Medulla oblongata (tissue), 1 donor: ENCODE results near the gene POMT2.

ENCODE experiments used
- DNase-seq: peaks from one replicate; pipeline ENCODE4 v3.0.0-alpha.2; 2015; ENCODE audit errors: extremely low spot score

Gene POMT2

DNA sequence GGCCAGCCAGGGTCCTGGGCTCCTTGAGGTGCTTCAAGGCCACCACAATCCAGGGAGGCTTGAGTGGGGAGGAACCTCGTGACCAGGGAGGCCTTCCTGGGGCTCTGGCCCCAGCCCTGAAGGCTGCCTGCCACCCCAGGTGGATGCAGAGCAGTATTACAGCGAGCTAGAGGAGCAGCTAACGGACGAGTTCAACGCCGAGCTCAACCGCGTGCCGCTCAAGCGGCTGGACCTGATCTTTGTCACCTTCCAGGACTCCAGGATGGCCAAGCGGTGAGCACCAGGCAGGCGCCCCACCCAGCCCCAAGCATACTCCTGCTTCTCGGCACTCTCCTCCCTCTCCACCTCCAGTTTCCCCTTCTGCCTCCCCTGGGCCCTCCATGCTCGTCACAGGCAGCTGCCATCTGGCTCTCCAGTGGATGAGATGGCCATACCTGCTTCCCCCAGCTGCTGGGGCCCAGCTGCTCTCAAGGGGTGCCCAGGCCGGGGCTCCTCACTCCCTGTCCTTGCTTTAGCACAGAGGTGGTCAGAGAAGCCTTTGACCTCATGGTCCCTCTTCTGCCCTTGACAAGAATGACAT, 80.3 kb downstream of the POMT2 start:
- no peak for DNase-seq

DNA sequence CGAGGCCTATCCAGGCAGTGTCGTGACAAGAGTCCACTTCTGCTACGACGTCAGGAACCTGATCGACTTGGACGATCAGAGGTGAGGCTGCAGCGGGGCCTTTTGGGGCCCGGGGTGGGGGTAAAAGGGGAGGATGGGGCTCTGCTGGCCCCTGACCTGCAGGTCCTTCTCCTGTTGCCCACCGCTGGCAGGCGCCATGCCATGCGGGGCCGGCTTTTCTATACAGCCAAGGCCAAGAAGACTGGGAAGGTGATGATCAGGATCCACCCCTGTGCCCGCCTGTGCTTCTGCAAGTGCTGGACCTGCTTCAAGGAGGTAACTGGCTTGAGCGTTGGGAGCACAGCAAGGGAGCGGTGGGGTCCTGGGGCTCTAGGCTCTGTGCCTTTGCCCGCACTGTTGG, 81.3 kb downstream of the POMT2 start:
- DNase-seq: no peak

GRCh38 chr14:77238996-77239395, 81.7 kb downstream of the POMT2 start:
- DNase-seq: no peak

DNA sequence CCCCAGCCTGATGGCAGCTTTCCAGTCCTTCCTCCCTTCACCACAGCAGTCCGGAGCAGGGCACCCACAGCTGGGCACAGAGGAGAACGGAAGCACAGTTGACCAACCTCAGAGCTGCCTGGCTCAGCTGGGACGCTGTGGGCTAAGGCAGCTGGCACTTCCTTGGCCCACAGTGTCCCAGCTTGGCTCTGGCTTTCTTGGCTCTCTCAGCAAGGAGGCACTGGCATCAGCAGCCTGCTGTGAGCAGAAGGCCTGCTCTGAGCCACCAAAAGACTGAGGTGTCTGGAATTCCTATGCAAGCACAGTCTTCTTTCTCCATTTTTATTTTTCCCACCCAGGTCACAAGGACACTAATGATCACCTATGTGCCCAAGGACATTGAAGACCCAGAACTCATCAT, 82.3 kb downstream of the POMT2 start:
- peak; percentile 35 for DNase-seq

- DNase-seq: no peak
These were observed 83.9 kb downstream of the POMT2 start for GRCh38 chr14:77236814-77237213.

GRCh38 chr14:77231721-77232120, 89.0 kb downstream of the POMT2 start:
- no peak for DNase-seq

DNA sequence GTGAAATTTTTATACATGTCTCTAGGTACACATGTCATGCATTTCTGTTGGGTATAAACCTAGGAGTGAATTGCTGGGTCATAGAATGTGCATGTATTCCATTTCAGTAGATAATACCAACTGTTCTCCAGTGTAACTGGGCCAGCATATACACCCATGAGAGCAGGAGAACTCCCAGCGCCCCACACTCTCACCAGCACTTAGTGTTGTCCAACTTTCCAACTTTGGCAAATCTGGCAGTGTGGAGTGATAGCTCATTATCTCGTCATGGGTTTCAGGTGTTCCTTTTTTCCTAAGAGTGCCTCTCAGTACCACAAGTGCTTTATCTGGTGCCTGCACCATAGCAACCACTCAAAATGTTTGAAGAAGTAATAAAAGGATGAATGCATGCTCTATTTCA, 89.8 kb downstream of the POMT2 start:
- no peak for DNase-seq

GRCh38 chr14:77228056-77228455, 92.6 kb downstream of the POMT2 start:
- no peak for DNase-seq

DNA sequence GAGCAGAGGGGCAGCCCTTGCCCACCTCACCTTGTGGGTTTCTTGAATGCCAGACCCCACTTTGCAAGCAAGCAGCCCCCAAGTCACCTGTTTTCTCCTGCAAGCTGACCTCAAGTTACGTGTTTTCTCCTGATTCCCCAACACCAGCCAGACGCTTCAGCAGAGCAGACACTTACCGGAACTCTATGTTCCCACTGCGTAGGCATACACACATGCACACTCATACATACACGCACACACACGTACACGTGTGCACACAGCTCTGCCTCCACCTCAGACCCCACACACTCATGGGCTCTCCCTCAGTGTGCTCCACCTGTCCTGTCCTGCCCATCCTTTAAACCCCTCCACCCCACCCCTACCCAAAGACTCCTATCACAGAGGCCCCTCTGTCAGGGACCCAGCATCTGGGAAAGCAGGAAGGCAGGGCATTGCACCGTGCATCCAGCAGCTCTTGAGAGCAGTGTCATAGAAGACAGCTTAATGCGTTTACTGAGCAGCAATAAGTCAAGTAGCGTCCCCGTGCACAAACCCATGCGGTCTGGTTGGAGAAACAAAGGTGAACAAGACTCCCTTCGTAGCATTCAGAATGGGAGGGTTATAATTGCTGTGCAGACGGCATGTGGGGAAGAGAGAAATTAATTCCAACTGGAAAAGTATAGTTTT, 94.7 kb downstream of the POMT2 start:
- DNase-seq: no peak

GRCh38 chr14:77225254-77225653, 95.4 kb downstream of the POMT2 start:
- no peak for DNase-seq
